Skin of body (tissue), 2 donors: Measurements from ENCODE around the gene PSMA5. TPM values are rescaled to one million over a fixed set of nuclear protein-coding genes. Genes with fewer than 3 reads are reported as not detected.
A peak's percentile ranks its signal among the peaks of the same experiment; 100 is the strongest.

Source experiments
- DNase-seq: peaks from one replicate; lab custom pipeline; 2025; lab: John Stamatoyannopoulos, UW
- total RNA-seq: library from RNA; depleted of rRNA; stranded (reverse); fragments of >200 nt; gene quantifications from one replicate; pipeline ENCODE4 v1.2.3, GENCODE V29; 2014

Gene PSMA5
- total RNA-seq, 1 donor from 2014 or later: 24.6 TPM

GRCh38 chr1:109370712-109371340 is 55.4 kb downstream of the PSMA5 start:
- no peak for DNase-seq

GRCh38 chr1:109369167-109369746 is 57.0 kb downstream of the PSMA5 start:
- no peak for DNase-seq

- no peak for DNase-seq
These were observed 57.8 kb downstream of the PSMA5 start for GRCh38 chr1:109368464-109368863.

- no peak for DNase-seq
These were observed 58.6 kb downstream of the PSMA5 start for GRCh38 chr1:109367626-109368025.

- DNase-seq: no peak
These were observed 60.5 kb downstream of the PSMA5 start for GRCh38 chr1:109365642-109366204.

GRCh38 chr1:109361649-109362048 is 64.6 kb downstream of the PSMA5 start:
- no peak for DNase-seq

GRCh38 chr1:109361069-109361468 is 65.2 kb downstream of the PSMA5 start:
- DNase-seq: no peak

GRCh38 chr1:109357616-109358015 is 68.6 kb downstream of the PSMA5 start:
- peak; percentile 2 for DNase-seq

- DNase-seq: no peak
These were observed 69.3 kb downstream of the PSMA5 start for GRCh38 chr1:109356915-109357314.

- DNase-seq: no peak
These were observed 69.7 kb downstream of the PSMA5 start for GRCh38 chr1:109356505-109356904.

- no peak for DNase-seq
These were observed 71.3 kb downstream of the PSMA5 start for GRCh38 chr1:109354929-109355328.

GRCh38 chr1:109351457-109351856 is 74.8 kb downstream of the PSMA5 start:
- DNase-seq: no peak

- no peak for DNase-seq
These were observed 75.6 kb downstream of the PSMA5 start for GRCh38 chr1:109350655-109351054.

- DNase-seq: no peak
These were observed 76.1 kb downstream of the PSMA5 start for GRCh38 chr1:109350182-109350581.

Other genes with a start within 250 kb of the PSMA5 start
- 96.0 TPM for gene SARS1, start 212.5 kb downstream of the PSMA5 start, total RNA-seq
- gene CELSR2, start 176.9 kb downstream of the PSMA5 start, total RNA-seq: 22.4 TPM
- 5.0 TPM for gene PSRC1, start 143.3 kb downstream of the PSMA5 start, total RNA-seq
- gene MYBPHL, start 119.4 kb downstream of the PSMA5 start, total RNA-seq: not detected
- 30.9 TPM for gene SORT1, start 28.5 kb downstream of the PSMA5 start, total RNA-seq
- 5.7 TPM for gene SYPL2, start 40.1 kb upstream of the PSMA5 start, total RNA-seq
- gene ATXN7L2, start 57.5 kb upstream of the PSMA5 start, total RNA-seq: 2.6 TPM
- gene CYB561D1, start 67.6 kb upstream of the PSMA5 start, total RNA-seq: 4.1 TPM
- 3.5 TPM for gene AMIGO1, start 83.3 kb upstream of the PSMA5 start, total RNA-seq
- gene GPR61, start 113.4 kb upstream of the PSMA5 start, total RNA-seq: under 0.01 TPM
- gene GNAI3, start 122.2 kb upstream of the PSMA5 start, total RNA-seq: 11.8 TPM
- not detected for gene GNAT2, start 193.2 kb upstream of the PSMA5 start, total RNA-seq
- gene AMPD2, start 193.4 kb upstream of the PSMA5 start, total RNA-seq: 29.9 TPM
- gene GSTM4, start 229.7 kb upstream of the PSMA5 start, total RNA-seq: 10.2 TPM
- gene GSTM2, start 241.6 kb upstream of the PSMA5 start, total RNA-seq: 68.4 TPM